Amniotic stem cell (primary cell): ENCODE results near the gene GALNT11.
A peak's percentile ranks its signal among the peaks of the same experiment; 100 is the strongest.

Experiments used
- DNase-seq: peaks from one replicate; lab custom pipeline; 2025; lab: John Stamatoyannopoulos, UW

The GALNT11 gene

GRCh38 chr7:152120210-152120609 is 94.7 kb downstream of the GALNT11 start:
- no peak for DNase-seq

DNA sequence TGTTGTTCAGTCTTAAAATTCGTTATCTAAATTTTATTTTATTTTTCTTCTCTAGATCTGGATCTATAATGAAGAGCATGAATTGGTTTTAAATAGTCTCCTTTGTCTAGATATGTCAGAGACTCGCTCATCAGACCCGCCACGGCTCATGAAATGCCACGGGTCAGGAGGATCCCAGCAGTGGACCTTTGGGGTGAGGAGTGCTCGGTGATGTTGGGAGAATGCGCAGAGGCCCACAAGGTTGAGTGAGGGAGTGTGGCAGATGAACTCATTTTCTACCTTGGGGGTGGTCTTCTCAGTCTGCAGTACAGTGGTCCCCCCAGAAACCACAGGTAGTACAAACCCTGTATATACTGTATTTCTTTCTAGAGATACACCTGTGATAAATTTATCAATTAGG is 95.3 kb downstream of the GALNT11 start:
- no peak for DNase-seq

DNA sequence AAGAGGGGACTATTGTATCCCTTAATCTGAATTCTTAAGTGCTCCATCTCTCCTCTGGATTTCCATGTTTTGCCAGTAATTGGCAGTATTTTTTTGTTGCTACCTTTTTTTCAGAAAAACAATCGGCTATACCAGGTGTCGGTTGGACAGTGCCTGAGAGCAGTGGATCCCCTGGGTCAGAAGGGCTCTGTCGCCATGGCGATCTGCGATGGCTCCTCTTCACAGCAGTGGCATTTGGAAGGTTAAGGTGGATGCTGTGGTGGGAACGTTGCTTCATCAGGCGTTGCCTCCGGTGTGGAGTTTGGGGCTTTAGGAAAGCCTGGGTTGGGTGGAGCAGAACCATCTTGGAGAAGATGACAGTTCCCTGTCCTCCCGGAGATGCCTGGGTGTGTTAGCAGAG is 96.0 kb downstream of the GALNT11 start:
- no peak for DNase-seq

DNA sequence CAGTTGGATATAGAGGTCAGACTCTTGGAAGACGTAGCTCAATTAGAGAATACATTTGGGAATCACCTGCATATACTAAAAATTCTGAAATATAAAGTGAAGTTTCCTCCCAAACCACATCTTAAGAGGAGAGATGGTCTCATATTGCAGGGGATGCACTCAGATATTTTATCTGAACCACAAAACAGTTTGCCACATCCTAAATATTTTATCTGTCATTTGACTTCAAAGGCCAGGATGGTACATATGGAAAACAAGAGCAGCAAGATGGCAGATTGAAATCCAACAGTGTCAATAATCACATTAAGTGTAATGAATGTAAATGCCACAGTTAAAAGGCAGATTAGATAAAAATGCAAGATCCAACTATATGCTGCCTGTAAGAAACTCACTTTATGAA is 97.1 kb downstream of the GALNT11 start:
- DNase-seq, result no peak

DNA sequence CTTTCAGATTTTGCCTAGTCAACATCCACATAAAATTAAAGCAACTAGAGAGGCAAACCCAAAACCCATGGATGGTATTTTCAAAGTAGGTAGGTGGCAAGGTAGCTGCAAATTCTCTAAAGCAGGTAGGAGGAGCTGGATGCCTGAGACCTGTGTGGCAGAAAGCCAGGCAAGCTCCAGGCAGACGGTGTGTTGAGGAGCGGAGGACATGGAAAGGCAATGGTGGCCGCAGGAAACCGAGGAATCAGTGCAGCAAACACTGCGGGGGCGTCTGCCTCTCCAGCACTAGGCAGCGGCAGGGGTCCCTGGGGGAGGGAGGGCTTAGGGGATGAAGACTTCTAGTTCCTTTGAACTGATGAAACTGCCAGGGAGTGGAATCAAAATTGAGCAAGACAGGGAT is 101.3 kb downstream of the GALNT11 start:
- DNase-seq, result no peak

- no peak for DNase-seq
These were observed 101.8 kb downstream of the GALNT11 start for GRCh38 chr7:152127229-152127628.

DNA sequence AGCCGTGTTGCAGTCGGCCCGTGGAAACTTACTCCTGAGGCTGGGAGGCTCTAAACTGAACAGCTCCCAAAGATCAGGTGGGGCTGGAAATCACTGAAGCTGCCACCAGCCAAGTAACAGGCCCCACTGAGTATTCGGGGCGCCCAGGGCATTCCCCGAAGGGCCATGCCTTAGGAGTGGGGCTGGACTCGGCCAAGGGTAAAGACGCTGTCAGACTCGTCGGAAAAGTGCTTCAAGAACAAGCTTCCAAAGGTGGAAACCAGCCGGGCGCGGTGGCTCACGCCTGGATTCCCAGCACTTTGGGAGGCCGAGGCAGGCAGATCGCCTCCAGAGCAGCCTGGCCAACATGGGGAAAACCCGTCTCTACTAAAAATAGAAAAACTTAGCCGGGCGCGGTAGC is 102.8 kb downstream of the GALNT11 start:
- DNase-seq, result no peak

DNA sequence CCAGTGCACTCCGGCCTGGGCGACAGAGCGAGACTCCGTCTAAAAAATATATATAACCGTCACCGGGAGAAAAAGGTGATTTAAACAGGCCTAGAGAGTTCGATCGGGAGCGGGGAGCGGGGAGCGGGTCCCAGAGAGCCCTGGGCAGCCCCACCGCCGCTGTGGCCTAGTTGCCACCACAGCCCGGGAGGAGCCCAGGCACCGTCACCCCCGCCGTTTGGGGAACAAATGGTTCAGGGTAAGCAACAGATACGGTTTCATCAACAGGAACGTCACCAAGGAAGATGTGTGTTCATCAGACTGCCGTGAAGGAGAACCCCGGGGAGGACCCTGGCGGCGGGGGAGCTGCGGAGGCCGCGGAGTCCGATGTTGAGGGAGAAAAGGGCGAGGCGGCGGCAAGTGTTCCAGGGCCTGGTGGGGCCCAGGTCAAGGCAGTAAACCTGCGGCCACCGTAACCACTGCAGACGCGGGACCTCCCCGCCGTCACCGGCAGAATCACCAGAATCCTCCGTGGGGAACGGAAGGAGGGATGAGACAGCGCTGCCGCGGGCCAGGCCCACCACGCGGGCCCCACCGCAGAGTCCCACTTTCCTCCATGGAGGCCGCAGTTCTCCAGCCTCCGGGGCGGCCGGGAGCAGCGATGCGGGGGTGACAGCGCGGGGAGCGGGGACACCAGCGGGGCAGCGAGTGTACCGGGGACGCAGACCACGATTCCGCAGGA is 103.4 kb downstream of the GALNT11 start:
- DNase-seq, result no peak

- no peak for DNase-seq
These were observed 104.2 kb downstream of the GALNT11 start for GRCh38 chr7:152129682-152130081.

GRCh38 chr7:152130658-152131590 is 105.5 kb downstream of the GALNT11 start:
- DNase-seq, result no peak

DNA sequence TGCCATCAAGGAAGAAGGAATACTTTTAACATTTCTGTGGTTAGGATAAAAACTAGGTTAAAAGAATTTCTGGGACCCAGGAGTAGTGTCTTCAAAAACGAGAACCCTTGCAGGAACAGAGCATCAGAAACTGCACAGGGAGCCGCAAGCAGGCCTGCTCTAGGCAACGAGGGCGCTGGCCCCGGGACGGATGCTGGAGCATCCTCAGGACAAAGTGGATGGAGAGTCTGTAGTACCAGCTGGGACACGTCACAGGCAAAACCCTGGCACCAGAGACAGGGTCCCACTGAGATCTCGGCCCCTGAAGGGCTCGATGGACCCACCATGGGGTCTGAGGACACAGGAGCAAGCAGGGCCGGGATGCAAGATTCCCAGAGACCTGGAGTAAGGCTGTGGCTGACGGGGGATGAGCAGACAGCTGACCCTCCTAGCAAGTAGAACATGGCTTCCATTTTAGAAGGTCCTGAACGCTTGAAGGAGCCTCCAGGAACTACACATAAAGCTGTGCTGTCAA is 106.6 kb downstream of the GALNT11 start:
- DNase-seq, result no peak

DNA sequence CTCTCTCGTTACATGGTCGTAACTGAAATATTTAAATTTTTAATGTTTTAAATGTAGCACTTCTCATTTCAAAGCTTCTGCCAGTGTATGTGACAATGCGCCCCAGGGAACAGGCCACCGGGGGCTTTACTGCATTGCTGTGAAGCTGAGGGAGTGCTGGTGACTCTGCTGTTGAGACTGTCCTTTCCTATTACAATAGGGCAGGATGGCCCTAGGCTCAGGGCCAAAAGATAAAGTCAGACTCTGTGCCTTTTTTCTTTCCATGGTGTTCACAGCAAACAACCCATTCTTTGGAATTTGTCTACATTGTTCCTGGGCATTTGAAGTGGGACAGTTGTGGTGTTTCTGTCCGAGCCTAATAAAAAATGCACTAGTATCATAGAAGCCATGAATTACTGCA is 107.3 kb downstream of the GALNT11 start:
- no peak for DNase-seq

- DNase-seq, result no peak
These were observed 108.3 kb downstream of the GALNT11 start for GRCh38 chr7:152133804-152134203.

DNA sequence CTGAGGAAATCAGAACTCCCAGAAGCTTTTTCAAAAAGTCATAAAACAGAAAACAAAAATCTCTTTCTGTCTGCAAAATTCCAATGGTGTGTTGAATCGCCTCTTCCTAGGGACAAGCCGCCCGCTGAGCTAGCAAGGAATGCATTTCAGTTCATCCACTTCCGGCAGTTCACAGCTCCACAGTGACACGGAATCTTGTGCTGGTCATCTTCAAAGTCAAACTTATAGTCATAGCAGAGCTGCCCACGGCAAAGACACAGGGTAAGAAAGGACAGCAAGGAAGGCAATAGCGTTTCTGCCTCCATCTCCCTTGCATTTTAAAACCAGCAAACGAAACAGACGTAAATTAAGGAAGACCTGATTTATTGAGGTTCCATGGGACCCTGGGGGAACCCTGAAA is 111.2 kb downstream of the GALNT11 start:
- DNase-seq, result no peak

GRCh38 chr7:152137476-152138025 is 112.1 kb downstream of the GALNT11 start:
- DNase-seq, result no peak

DNA sequence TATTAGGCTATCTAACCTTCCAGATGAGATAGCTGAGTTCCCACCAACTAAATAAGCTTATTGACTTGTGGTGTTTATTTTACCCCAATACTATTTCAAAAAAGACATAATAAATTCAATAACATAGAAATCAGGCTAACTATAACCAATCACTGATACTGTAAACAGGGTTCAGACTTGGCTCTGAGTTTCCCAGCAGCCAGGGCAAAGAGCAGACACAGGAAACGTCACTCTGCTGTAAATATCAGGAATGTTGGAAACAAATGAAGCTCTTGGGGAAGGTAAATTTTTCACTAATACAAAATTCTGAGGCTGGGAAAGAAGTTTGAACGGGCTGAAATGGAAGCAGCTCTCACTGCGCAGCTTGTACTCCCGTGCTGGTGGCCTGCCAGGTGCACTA is 114.6 kb downstream of the GALNT11 start:
- no peak for DNase-seq

DNA sequence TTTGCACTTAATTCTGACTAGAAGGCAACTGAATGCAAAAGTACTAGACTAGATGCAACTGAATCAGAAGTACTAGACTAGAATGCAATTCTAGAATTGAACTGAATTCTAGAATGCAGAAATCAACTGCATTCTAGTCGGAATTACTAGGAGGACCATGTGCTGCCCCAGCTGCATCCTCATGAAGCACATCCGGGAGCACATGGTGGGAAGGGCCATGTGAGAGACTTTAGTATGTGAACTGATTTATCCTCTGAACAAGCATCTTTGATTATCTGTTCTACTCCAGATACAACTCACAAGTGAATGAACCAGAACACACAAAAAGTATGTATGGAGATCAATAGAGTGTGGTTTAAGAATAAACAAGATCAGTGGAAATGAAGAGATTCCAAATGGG is 115.1 kb downstream of the GALNT11 start:
- DNase-seq, result no peak

DNA sequence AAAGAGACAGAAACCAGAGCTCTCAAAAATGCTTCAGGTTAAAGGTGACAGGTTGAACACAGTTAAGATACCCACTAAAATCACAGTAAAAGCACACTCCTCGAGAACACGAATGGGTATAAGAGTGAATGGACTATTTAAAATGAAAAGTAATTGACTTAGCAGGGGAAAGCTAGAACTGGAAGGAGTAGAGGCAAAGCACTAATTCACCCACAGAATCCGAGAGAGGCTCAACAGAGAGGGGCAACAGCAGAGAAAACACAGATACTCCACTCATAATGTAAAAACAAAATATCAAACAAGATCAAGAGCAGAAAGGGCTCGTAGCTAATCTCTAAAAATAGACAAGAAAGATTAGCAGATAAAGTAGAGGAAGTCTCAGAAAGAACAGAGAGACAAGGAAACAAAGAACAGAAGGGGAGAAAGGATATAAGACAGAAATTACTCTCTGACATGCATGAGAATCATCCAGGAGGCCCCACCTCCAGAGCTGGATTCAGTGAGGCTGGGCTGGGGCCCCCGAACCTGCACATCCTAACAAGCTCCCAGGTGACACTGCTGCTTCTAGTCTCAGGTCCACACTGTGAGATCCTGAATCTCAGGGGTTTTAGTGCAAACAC is 117.6 kb downstream of the GALNT11 start:
- DNase-seq, result no peak

GRCh38 chr7:152144557-152145245 is 119.2 kb downstream of the GALNT11 start:
- DNase-seq, result no peak

DNA sequence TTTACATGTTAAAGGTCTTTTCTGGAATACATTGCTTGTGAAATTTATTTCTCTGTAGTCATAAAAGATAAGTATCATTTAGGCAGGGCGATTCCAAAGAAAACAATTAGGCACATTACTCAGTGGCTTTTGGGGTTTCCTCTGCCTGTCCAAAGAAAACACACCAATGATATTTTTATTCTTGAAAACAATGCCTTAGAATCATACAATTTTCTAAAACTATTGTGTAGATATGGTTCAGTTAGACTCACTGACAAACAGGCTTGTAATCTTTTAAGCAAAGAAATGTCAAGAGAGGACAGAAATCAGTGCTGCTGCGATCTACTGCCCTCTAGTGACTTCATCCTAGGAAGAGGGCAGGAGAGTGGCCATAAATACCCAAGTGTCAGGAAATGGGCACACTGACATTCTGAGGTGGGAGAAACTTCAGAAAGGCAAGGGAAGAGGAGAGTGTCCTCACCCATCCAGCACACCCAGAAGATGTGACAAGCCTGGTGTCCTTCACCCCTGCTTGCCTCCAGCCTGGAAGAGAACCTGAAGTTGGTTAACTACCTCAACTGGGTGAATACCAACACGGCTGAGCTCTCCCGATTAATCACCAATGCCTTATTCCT is 120.5 kb downstream of the GALNT11 start:
- DNase-seq, result peak; percentile 18

DNA sequence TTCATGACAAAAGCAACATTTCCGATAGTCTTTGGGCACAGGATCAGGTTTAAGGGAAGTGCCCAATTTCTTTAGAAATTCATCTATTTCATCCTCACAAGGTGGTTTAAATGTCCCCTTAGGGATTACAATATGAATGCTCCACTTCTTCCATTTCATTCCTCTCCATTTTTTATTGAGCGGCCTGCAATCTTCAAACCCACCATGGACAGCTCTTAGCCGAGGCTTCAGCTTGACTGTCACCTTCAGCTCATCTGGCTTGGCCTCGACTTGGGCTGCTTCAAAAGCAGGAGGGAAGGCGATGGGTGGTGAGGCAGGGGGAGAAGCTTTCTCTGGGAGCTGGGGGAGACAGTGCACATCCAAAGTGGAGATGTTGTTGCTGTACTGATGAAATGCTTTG is 123.2 kb downstream of the GALNT11 start:
- no peak for DNase-seq
